GM23338 (cell line): ENCODE data around the gene ARG1. TPM values are rescaled to one million over a fixed set of nuclear protein-coding genes. Genes with fewer than 3 reads are reported as not detected.

ENCODE experiments used
- ATAC-seq: fragments of 200-7000 bp; cut with Tn5 transposase; 3 replicates; pipeline ENCODE4 v1.9.1; 2020
- DNase-seq: peaks from one replicate; pipeline ENCODE4 v3.0.0-alpha.2; 2015; ENCODE audit warnings: low spot score
- H2AFZ ChIP-seq: fragments of 200-600 bp; sonication (generic); 2 replicates; pipeline ENCODE4 v1.8.0; 2016; ENCODE audit warnings: antibody characterized with exemption, mild to moderate bottlenecking, moderate library complexity
- H3F3A ChIP-seq: fragments of 200-600 bp; sonication (generic); replicated peaks from 2 replicates; pipeline ENCODE4 v1.8.0; 2017; ENCODE audit warnings: antibody characterized with exemption, mixed run types, low read depth
- H3K27ac ChIP-seq: fragments of 200-600 bp; sonication (generic); 2 replicates; pipeline ENCODE4 v1.6.1; 2016; ENCODE audit warnings: low read depth
- H3K27me3 ChIP-seq: fragments of 200-600 bp; sonication (generic); 2 replicates; pipeline ENCODE4 v1.8.0; 2016; ENCODE audit warnings: mild to moderate bottlenecking, mixed run types, moderate library complexity; ENCODE audit not compliant: insufficient read depth
- H3K36me3 ChIP-seq: fragments of 200-600 bp; sonication (generic); 2 replicates; pipeline ENCODE4 v1.8.0; 2016; ENCODE audit warnings: mild to moderate bottlenecking; ENCODE audit not compliant: insufficient read depth
- H3K4me1 ChIP-seq: fragments of 200-600 bp; sonication (generic); 2 replicates; pipeline ENCODE4 v1.8.0; 2016; ENCODE audit warnings: mild to moderate bottlenecking, moderate library complexity; ENCODE audit not compliant: insufficient read depth
- H3K4me2 ChIP-seq: fragments of 200-600 bp; sonication (generic); 2 replicates; pipeline ENCODE4 v1.7.1; 2017; ENCODE audit warnings: mixed run types
- H3K4me3 ChIP-seq: fragments of 200-600 bp; sonication (generic); 2 replicates; pipeline ENCODE4 v1.6.1; 2016; ENCODE audit warnings: mixed run types
- H3K79me2 ChIP-seq: fragments of 200-600 bp; sonication (generic); replicated peaks from 2 replicates; pipeline ENCODE4 v1.8.0; 2017; ENCODE audit warnings: mild to moderate bottlenecking; ENCODE audit not compliant: insufficient read depth
- H3K9me2 ChIP-seq: fragments of 200-600 bp; sonication (generic); 2 replicates; pipeline ENCODE4 v1.8.0; 2017; ENCODE audit not compliant: insufficient read depth
- H4K20me1 ChIP-seq: fragments of 200-600 bp; sonication (generic); replicated peaks from 2 replicates; pipeline ENCODE4 v1.8.0; 2017; ENCODE audit warnings: mild to moderate bottlenecking; ENCODE audit not compliant: insufficient read depth
- H3K27ac Mint-ChIP-seq: 2 replicates; pipeline ENCODE4 v1.8.0; 2020; ENCODE audit warnings: inconsistent platforms, mild to moderate bottlenecking, moderate library complexity, mixed read lengths
- H3K27me3 Mint-ChIP-seq: 3 replicates; pipeline ENCODE4 v1.8.0; 2022; ENCODE audit warnings: low read depth, mild to moderate bottlenecking, moderate library complexity, mixed read lengths, inconsistent platforms; ENCODE audit not compliant: insufficient read depth, poor library complexity
- H3K36me3 Mint-ChIP-seq: 3 replicates; pipeline ENCODE4 v1.8.0; 2021; ENCODE audit warnings: low read depth, mild to moderate bottlenecking, inconsistent platforms, moderate library complexity, mixed read lengths
- H3K4me1 Mint-ChIP-seq: 3 replicates; pipeline ENCODE4 v1.8.0; 2020; ENCODE audit warnings: mild to moderate bottlenecking, inconsistent platforms, mixed read lengths
- H3K4me3 Mint-ChIP-seq: 3 replicates; pipeline ENCODE4 v1.8.0; 2021; ENCODE audit warnings: moderate library complexity, mild to moderate bottlenecking, inconsistent platforms, mixed read lengths
- H3K9me3 Mint-ChIP-seq: 3 replicates; pipeline ENCODE4 v1.8.0; 2020; ENCODE audit warnings: moderate library complexity, mild to moderate bottlenecking, inconsistent platforms, mixed read lengths
- CREB1 ChIP-seq: fragments of 250-450 bp; sonication (Bioruptor Pico); IDR thresholded peaks from 2 replicates; pipeline ENCODE4 v1.5.0; 2020; ENCODE audit warnings: low read depth, mild to moderate bottlenecking, moderate library complexity
- CTCF ChIP-seq, 2 experiments: fragments of 200-600 bp in 1 of 2; sonication (generic) in 1 of 2; conservative IDR thresholded peaks; 2 replicates each; pipeline versions ENCODE4 v1.5.1 to v1.6.1; 2016 to 2017; ENCODE audit warnings: antibody characterized with exemption in 2 of 2, low read depth in 2 of 2, mild to moderate bottlenecking in 2 of 2, moderate library complexity in 1 of 2
- ETS1 ChIP-seq: IDR thresholded peaks from 2 replicates; pipeline ENCODE4 v1.6.1; 2016; ENCODE audit warnings: antibody characterized with exemption
- EZH2 ChIP-seq: fragments of 200-600 bp; sonication (generic); IDR thresholded peaks from one replicate; pipeline ENCODE4 v1.8.0; 2017; ENCODE audit warnings: antibody characterized with exemption, mild to moderate bottlenecking, low read depth; ENCODE audit not compliant: unreplicated experiment
- EZH2phosphoT487 ChIP-seq: fragments of 200-600 bp; sonication (generic); IDR thresholded peaks from one replicate; pipeline ENCODE4 v1.8.1; 2018; ENCODE audit warnings: antibody characterized with exemption; ENCODE audit not compliant: unreplicated experiment
- NANOG ChIP-seq: IDR thresholded peaks from 2 replicates; pipeline ENCODE4 v1.6.1; 2016; ENCODE audit warnings: antibody characterized with exemption, borderline replicate concordance
- POLR2AphosphoS5 ChIP-seq: IDR thresholded peaks from 2 replicates; pipeline ENCODE4 v1.6.1; 2016; ENCODE audit warnings: antibody characterized with exemption, low read depth
- REST ChIP-seq: IDR thresholded peaks from one replicate; pipeline ENCODE4 v1.6.1; 2018; ENCODE audit warnings: antibody characterized with exemption; ENCODE audit not compliant: unreplicated experiment
- STAT1 ChIP-seq: IDR thresholded peaks from one replicate; pipeline ENCODE4 v1.6.1; 2016; ENCODE audit warnings: antibody characterized with exemption; ENCODE audit not compliant: unreplicated experiment
- ZNF114 ChIP-seq: fragments of 250-450 bp; sonication (Bioruptor Pico); IDR thresholded peaks from 2 replicates; pipeline ENCODE4 v1.5.0; 2020; ENCODE audit warnings: mild to moderate bottlenecking, moderate library complexity
- polyA plus RNA-seq: library from polyadenylated mRNA; unstranded; fragments of >200 nt; fragmentation: Nextera tagmentation; extraction: Ambion mirVana; gene quantifications from 2 replicates; pipeline ENCODE4 v1.2.1, GENCODE V29; 2016
- total RNA-seq: library from RNA; depleted of rRNA; stranded (reverse); fragments of >200 nt; shearing (Covaris generic); gene quantifications from 2 replicates; pipeline ENCODE4 v1.2.3, GENCODE V29; 2014

The ARG1 gene
- total and polyA plus RNA-seq, 2 experiments from 2014 or later = 0.18 TPM; not detected in 1

- Histone ChIP-seq H3K4me2 (no peak overlapping the region), H3K27me3 (no peaks in the 10 kb centered on the region), H2AFZ (no peak overlapping the region), H3K79me2 (no peaks in the 10 kb centered on the region), H4K20me1 (no peaks in the 10 kb centered on the region), H3K4me1 (no peaks in the 10 kb centered on the region), H3K4me3 (no peak overlapping the region), H3F3A (no peaks in the 10 kb centered on the region), H3K36me3 (peaks cover 33% of the 10 kb centered on the region), H3K9me2 (no peaks in the 10 kb centered on the region), H3K27ac (no peak overlapping the region)
- Mint-ChIP-seq H3K4me3 (no peak overlapping the region), H3K27me3 (no peaks in the 10 kb centered on the region), H3K4me1 (no peaks in the 10 kb centered on the region), H3K36me3 (peaks cover 48% of the 10 kb centered on the region), H3K27ac (no peak overlapping the region), H3K9me3 (no peaks in the 10 kb centered on the region)
- peak; percentile 5 for DNase-seq
- no peak for ATAC-seq
- TF ChIP-seq POLR2AphosphoS5 (no peak), NANOG (no peak), CREB1 (CRISPR knock-in tag) (no peak), EZH2phosphoT487 (no peak), CTCF (conservative IDR thresholded peaks at IDR 0.05; ENCODE audit: low read depth in 2 of 2) (peak; percentile 50 to 63), STAT1 (no peak), EZH2 (no peak), REST (no peak)
Observed at GRCh38 chr6:131597446-131597845, 24.4 kb downstream of the ARG1 start.

GRCh38 chr6:131600716-131601115, 27.7 kb downstream of the ARG1 start:
- peaks cover 34% of the 10 kb centered on the region; the same call in 2 of the 3 replicates for H3K36me3 Mint-ChIP-seq
- TF ChIP-seq ETS1 = no peak
- TF ChIP-seq ZNF114 (CRISPR knock-in tag) = no peak
- TF ChIP-seq EZH2 = no peak

More at GRCh38 chr6:131600716-131601115, 27.7 kb downstream of the ARG1 start:
- no peaks in the 10 kb centered on the region for H3K9me2 ChIP-seq
- no peak overlapping the region for H2AFZ ChIP-seq
- DNase-seq = no peak
- Mint-ChIP-seq H3K27me3 (peaks cover 3% of the 10 kb centered on the region), H3K4me3 (no peak overlapping the region), H3K4me1 (no peaks in the 10 kb centered on the region), H3K9me3 (no peaks in the 10 kb centered on the region), H3K27ac (no peak overlapping the region)
- no peak overlapping the region for H3K4me2 ChIP-seq
- H3K27me3 ChIP-seq = no peaks in the 10 kb centered on the region
- no peaks in the 10 kb centered on the region for H3K79me2 ChIP-seq
- H3K36me3 ChIP-seq = peaks cover 20% of the 10 kb centered on the region; the same call in 1 of the 2 replicates
- H4K20me1 ChIP-seq = no peaks in the 10 kb centered on the region
- no peaks in the 10 kb centered on the region for H3F3A ChIP-seq
- no peak overlapping the region for H3K27ac ChIP-seq
- H3K4me1 ChIP-seq = no peaks in the 10 kb centered on the region
- ATAC-seq = no peak
- H3K4me3 ChIP-seq = no peak overlapping the region
